H54 (cell line): ENCODE measurements around the gene SPEG.
A peak's percentile ranks its signal among the peaks of the same experiment; 100 is the strongest.

Source experiments
- DNase-seq: peaks from one replicate; pipeline ENCODE4 v3.0.0; 2011; ENCODE audit warnings: low spot score, mixed read lengths; ENCODE audit not compliant: insufficient read length
- FAIRE-seq: peaks from 3 replicates; lab custom pipeline; 2011; peaks lifted over from hg19 to GRCh38; lab: Jason Lieb, UNC
- POLR2A ChIP-seq: IDR thresholded peaks from 2 replicates; pipeline ENCODE4 v1.6.1; 2011; ENCODE audit warnings: low read depth, mild to moderate bottlenecking, low read length

SPEG gene

GRCh38 chr2:219527472-219527871, 92.8 kb downstream of the SPEG start:
- FAIRE-seq, result no peak
- no peak for TF ChIP-seq POLR2A

DNA sequence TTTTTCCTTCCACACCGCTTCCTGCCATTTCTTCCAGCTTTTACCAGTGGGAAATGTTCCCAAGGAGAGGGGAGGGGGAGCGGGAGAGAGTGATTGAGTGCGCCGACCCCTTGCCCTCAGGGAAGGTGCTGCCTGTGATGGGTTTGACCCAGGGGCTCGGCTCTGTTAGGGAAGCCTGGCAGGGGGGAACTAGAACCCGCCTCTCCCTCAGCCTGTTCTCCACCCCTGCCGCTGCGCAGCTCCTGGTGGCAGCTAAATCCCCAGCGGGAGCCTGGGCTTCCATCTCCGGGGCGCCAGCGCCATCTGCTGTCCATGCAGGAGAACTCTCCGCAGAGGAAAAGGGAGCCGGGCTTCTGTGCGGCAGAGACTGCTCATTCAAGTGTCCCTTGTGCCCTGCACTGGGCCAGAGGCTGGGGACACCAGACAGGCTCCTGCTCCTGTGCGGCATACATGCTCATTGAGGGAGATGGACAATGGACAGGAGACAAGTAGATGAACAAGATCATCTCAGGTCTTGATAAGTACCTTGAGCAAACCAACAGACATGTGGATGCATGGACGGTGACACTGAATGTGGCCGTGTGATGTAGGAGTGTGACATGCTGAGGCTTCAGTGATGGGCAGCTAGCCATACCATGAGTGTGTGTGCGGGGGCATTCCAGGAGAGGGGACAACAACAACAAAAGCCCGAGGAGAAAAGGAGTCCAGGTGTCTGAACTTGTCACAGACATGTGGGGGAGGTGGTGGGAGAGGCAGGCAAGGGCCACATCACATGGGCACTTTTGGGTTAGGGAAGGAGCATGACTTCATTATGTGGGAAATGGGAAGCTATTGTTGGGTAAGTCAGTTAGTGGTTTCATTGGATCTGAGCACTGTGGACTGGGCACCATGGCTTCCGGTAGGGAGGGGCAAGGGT, 95.7 kb downstream of the SPEG start:
- no peak for FAIRE-seq
- TF ChIP-seq POLR2A, result no peak
- peak; percentile 96 for DNase-seq

More at GRCh38 chr2:219527472-219527871, 92.8 kb downstream of the SPEG start:
- no peak for DNase-seq

GRCh38 chr2:219531639-219532377, 97.2 kb downstream of the SPEG start:
- DNase-seq (no peak), FAIRE-seq (no peak)
- no peak for TF ChIP-seq POLR2A

GRCh38 chr2:219532378-219532649, 97.7 kb downstream of the SPEG start:
- no peak for TF ChIP-seq POLR2A
- FAIRE-seq, result no peak

DNA sequence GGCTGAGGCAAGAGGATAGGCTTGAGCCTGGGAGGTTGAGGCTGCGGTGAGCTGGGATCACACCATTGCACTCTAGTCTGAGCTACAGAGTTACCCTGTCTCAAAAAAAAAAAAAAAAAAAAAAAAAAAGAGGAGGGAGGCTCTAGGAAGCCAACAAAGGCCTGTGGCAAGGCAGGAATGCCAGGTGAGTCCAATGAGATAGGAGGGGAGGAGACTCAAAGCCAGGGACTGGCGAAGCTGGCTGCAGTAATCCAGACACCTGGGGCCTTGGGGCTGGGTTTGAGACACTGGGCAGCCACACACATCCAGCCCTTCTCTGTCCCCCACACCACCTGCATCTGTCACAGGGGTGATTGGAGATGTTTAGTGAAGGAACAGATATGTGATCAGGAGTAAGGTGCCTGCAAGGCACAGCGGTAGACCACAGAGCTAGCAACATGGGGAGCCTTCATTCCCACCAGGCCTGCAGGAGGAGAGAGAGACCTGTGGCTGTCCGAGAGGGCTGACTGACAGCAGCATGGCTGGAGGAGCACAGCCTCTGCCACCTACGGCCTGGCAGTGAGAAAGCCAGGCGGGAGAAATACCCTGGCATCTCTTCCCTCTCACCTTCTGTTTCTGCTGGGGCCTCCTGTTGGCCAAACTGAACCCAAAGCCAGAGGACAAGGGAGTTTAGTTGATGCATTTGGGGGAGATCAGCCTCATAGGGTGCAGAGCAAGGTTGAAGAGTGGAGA, 99.5 kb downstream of the SPEG start:
- TF ChIP-seq POLR2A, result no peak
- no peak for DNase-seq
- FAIRE-seq, result no peak

More at GRCh38 chr2:219532378-219532649, 97.7 kb downstream of the SPEG start:
- DNase-seq, result no peak

- DNase-seq, result no peak
- FAIRE-seq, result no peak
- no peak for TF ChIP-seq POLR2A
Measured at GRCh38 chr2:219536425-219536824, 101.8 kb downstream of the SPEG start.

DNA sequence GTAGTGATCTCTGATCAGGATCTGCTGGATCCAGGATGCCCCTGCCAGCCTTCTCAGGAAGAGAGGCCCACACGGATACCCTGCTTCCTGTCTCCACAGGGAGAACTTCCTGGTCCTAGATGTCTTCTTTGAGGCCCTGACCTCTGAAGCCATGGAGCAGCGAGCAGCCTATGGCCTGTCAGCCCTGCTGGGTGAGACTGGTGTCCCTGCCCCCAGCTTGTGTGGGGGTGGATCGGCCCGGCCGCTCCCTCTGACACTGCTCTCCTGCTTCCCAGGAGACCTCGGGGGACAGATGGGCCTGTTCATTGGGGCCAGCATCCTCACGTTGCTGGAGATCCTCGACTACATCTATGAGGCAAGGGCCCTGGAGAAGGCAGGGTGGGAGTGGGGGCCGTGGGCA, 102.3 kb downstream of the SPEG start:
- no peak for FAIRE-seq
- no peak for TF ChIP-seq POLR2A
- DNase-seq, result no peak

DNA sequence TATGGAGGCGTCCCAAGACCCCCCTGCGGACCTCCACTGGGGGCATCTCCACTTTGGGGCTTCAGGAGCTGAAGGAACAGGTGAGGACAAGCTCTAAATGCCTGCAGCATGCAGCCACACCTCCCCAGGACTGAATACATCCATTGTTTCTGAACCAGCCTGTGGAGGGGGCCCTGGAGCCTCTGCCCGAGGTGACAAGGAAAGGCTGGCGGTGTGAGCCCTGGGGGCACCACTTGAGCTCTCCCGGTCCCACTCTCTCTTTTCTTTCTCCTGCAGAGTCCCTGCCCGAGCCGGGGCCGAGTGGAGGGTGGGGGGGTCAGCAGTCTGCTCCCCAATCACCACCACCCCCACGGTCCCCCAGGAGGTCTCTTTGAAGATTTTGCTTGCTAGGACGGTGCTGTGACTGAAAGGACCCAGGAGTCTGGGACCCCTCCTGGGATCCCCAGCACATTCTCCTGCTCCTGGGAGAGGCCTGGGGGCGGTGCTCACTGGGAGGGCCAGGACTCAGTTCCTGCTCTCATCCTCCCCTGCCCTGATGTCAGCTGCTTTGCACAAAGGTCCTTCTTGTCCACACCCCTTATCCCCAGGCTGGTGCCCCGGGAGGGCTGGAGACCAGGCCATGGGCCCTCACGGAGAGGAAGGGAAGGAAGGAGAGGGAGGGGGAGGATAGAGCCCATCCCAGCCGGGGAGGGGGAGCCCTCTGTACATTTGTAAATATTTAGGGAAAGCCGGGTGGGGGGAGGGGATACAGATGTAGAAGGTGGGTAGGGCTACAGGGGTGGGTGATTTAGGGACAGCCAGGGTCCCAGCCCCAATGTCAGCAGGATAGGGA, 103.2 kb downstream of the SPEG start:
- DNase-seq (no peak), FAIRE-seq (no peak)
- TF ChIP-seq POLR2A, result no peak

DNA sequence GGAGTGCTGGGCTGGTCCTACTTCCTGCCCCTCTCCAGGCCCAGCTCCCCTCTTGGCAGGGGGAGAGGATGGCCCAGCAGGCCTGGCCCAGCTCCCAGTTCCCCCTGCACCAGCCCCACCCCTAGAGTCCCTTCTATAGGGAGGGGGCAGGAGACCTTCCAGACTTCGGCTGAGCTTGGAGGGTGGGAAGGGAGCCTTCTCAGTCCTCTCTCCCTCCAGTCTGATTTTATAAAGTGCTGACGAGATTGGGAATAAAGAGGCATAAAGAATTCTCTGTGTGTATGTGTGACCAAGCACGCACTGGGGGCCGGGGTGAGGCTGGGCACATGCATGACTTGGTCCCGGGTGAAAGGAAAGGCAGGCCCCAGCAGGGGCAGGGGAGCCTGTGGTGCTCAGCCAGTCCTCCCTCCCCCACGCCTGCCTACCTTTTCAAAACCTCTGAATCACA, 103.9 kb downstream of the SPEG start:
- FAIRE-seq (no peak), DNase-seq (no peak)
- no peak for TF ChIP-seq POLR2A

GRCh38 chr2:219538956-219539788, 104.5 kb downstream of the SPEG start:
- no peak for DNase-seq
- no peak for FAIRE-seq
- no peak for TF ChIP-seq POLR2A

DNA sequence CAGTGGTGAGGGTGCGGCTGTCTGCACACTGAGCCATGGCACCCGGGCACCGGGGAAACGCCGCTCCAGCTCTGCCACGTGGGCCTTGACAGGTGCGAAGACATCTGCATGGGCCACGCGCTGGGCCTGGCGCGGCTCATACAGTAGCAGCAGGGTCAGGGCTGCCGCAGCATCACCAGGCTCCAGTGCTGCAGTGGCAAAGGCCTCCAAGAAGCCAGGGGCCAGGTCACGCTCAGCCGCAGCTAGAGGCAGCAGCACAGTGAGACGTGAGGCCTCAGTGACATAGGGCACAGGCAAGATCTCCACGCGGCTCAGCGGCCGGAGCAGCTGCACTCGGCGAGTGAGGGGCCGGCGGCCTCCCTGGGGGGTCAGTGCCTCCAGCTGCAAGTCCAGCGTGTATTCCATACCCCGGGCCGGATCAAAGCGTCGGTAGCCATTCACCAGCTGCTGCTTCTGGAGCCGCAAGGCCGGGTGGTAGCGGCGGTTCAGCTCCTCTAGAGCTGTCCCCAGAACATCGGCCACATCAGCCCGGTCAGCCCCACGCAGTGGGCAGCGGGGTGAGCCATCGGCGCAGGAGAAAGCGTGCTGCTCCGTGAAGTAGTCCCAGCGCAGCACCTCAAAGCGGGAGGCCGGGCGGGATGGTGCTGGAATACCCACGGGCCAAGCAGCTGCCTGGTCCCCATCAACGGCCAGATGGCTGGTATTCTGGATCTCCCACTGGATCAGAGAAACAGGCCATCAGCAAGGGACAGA, 105.5 kb downstream of the SPEG start:
- no peak for FAIRE-seq
- no peak for TF ChIP-seq POLR2A
- DNase-seq, result no peak

DNA sequence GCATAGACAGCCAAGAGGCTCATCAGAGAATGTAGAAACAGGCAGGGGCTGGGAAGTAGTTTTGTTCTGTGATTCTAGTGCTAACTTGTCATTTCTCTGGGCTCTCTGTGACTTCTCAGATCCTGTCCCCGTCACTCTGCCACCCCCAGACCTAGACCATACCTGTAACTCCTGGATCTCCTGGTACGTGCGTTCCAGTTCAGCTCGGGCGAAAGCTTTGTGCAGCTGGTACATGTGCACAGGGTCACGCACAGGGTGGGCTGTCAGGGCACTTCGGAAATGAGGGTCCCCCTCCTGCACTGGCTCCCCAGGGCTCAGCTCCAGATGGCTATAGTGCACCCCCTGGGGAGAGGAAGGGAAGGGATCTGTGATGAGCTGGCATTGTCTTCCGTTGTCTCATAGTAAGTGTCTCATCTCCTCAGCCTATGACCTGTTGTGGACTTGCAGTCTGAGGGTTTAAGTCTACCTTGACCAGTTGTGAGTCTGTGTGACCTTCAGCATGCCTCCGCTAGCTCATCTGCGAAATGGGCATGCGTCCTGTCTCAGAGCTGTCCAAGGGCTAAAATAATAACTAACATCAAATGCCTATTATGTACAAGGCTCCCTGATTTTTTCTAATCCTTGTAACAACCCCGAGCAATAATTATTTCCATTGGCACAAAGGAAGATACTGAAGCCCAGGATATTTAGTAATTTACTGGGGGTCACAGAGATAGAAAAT, 106.3 kb downstream of the SPEG start:
- DNase-seq, result no peak
- FAIRE-seq, result no peak
- no peak for TF ChIP-seq POLR2A
